NT2/D1 (cell line): ENCODE results near the gene TNP1.

ENCODE experiments used
- YY1 ChIP-seq: IDR thresholded peaks from 2 replicates; pipeline ENCODE4 v1.6.1; 2011; ENCODE audit not compliant: insufficient read length, insufficient read depth
- ZNF274 ChIP-seq: IDR thresholded peaks from 2 replicates; pipeline ENCODE4 v1.6.1; 2011; ENCODE audit warnings: mild to moderate bottlenecking, low read depth, low read length

DNA sequence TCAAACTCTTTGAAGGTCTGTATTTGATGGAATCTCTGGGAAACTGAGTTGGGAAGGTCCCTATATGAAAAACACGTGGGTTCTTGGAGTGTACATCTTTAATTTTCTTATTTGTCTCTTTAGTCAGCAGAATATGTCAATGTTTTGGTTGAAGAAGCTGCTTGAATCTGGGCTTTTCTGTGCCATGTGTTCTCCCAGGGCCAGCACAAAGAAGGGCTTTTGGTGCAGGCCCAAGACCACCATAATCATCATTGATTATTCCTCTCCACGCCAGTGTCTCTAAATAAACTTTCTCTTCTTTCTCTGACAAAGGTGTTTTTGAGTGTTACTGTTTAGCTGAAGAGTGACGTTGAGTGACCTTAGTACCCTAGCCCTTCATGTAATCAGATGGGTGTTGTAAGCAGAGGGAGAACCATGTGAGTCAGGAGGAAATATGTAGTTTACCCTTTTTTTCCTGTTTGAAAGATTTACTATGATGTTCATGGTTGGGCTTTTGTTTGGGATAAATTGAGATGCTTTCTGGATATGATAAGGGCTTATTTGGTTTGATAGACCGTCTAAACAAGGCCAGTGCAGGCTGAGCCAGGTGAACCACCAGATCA lies 11.6 kb upstream of the TNP1 start:
- no peak for TF ChIP-seq ZNF274
- TF ChIP-seq YY1 = no peak
